ENCODE data around the gene CRELD2.

- no peak for TF ChIP-seq CTCF (IDR thresholded peaks at IDR 0.05)
- no peak for TF ChIP-seq POLR2A (IDR thresholded peaks at IDR 0.05)
- no peak for TF ChIP-seq EP300 (IDR thresholded peaks at IDR 0.05)
- TF ChIP-seq POLR2AphosphoS5 (IDR thresholded peaks at IDR 0.05) = no peak
Observed at GRCh38 chr22:49884075-49884474, 34.4 kb upstream of the CRELD2 start.

All from suprapubic skin (tissue), 4 donors.